Left lung (tissue), 10 donors: ENCODE measurements around the gene TRERF1. TPM values are rescaled to one million over a fixed set of nuclear protein-coding genes. Genes with fewer than 3 reads are reported as not detected.

ENCODE experiments used
- ATAC-seq: fragments of 200-7000 bp; cut with Tn5 transposase; one replicate; pipeline ENCODE4 v1.9.1; 2020; ENCODE audit warnings: moderate library complexity
- DNase-seq, 4 donors: peaks; one replicate each; pipeline ENCODE4 v3.0.0-alpha.2; 2013 to 2020
- H3K27ac ChIP-seq, 2 donors: fragments of 200-600 bp; sonication (generic) in 1 of 2; one replicate each; pipeline versions ENCODE4 v1.5.0 to v1.8.0; 2020 to 2021
- H3K27me3 ChIP-seq, 2 donors: fragments of 200-600 bp; sonication (generic) in 1 of 2; one replicate each; pipeline versions ENCODE4 v1.5.0 to v1.8.0; 2020 to 2021
- H3K36me3 ChIP-seq, 2 donors: fragments of 200-600 bp; sonication (generic) in 1 of 2; one replicate each; pipeline versions ENCODE4 v1.5.0 to v1.8.0; 2020 to 2021
- H3K4me1 ChIP-seq, 2 donors: fragments of 200-600 bp; one replicate each; pipeline ENCODE4 v1.8.0; 2021
- H3K4me3 ChIP-seq, 2 donors: fragments of 200-600 bp; sonication (generic) in 1 of 2; one replicate each; pipeline versions ENCODE4 v1.5.0 to v1.8.0; 2020 to 2021; ENCODE audit warnings: mild to moderate bottlenecking in 1 of 2
- H3K9me3 ChIP-seq, 2 donors: fragments of 200-600 bp; sonication (generic) in 1 of 2; one replicate each; pipeline versions ENCODE4 v1.5.0 to v1.8.0; 2020 to 2021
- intact Hi-C, 2 donors: fragments of 100-400 bp; cut with DNase I; formaldehyde crosslinking; loops; one replicate each; pipeline versions ENCODE4 v1.11.2 to v1.14.2; 2022
- polyA plus RNA-seq, 6 donors: library from polyadenylated mRNA; unstranded; fragments of 120-200 nt; gene quantifications; one replicate each; pipeline ENCODE4 v1.2.1, GENCODE V29; 2013; ENCODE audit not compliant: insufficient read length in 6 of 6
- total RNA-seq, 2 donors: library from RNA; stranded (reverse); fragmentation: NEBNext Ultra II Directional; extraction: Animal tissue kit (Norgen Biotek cat#: 25700); gene quantifications; one replicate each; pipeline ENCODE4 v1.2.1, GENCODE V29; 2021
- TF ChIP-seq, protein P1 (sequence below), 2 donors: fragments of 200-600 bp; sonication (generic) in 1 of 2; IDR thresholded peaks; one replicate each; pipeline versions ENCODE4 v1.5.0 to v1.8.0; 2021; ENCODE audit warnings: antibody characterized with exemption in 2 of 2
- donor health status: DM: no; HTN: yes; CAD: no.
- donor health status: DM: no; HTN: no; CAD: no.

The TRERF1 gene
- total and polyA plus RNA-seq, 8 donors: 3.7 to 24.9 (median 20.7) TPM

DNA sequence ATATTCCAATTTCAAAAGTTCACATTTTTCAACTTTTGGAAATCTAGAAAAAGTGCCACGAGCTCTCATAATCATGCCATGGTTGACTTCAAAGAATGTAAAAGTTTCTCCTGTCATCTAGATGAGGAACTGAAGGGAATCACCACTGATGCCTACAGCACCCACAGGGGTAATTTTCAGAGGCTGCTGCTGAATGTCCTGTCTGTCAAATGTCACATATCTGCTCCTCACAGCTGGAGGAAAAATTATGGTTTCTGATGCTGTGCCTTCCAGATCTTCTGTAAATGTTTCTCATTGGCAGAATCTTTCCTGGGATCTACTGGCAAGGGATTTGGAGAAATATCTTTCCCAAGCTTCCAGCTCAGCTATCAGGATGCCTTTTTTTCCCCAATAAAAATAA, 32.5 kb upstream of the TRERF1 start:
- H3K4me3 ChIP-seq: no peak overlapping the region
- no peak for DNase-seq
- H3K27me3 ChIP-seq: no peaks in the 10 kb centered on the region
- H3K27ac ChIP-seq: no peak overlapping the region
- no peaks in the 10 kb centered on the region for H3K9me3 ChIP-seq
- H3K36me3 ChIP-seq: no peaks in the 10 kb centered on the region
- intact Hi-C loops: no loop called here
- ATAC-seq: no peak
- H3K4me1 ChIP-seq: no peaks in the 10 kb centered on the region
- TF ChIP-seq, protein P1, sequence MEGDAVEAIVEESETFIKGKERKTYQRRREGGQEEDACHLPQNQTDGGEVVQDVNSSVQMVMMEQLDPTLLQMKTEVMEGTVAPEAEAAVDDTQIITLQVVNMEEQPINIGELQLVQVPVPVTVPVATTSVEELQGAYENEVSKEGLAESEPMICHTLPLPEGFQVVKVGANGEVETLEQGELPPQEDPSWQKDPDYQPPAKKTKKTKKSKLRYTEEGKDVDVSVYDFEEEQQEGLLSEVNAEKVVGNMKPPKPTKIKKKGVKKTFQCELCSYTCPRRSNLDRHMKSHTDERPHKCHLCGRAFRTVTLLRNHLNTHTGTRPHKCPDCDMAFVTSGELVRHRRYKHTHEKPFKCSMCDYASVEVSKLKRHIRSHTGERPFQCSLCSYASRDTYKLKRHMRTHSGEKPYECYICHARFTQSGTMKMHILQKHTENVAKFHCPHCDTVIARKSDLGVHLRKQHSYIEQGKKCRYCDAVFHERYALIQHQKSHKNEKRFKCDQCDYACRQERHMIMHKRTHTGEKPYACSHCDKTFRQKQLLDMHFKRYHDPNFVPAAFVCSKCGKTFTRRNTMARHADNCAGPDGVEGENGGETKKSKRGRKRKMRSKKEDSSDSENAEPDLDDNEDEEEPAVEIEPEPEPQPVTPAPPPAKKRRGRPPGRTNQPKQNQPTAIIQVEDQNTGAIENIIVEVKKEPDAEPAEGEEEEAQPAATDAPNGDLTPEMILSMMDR (IDR thresholded peaks at IDR 0.05): no peak

DNA sequence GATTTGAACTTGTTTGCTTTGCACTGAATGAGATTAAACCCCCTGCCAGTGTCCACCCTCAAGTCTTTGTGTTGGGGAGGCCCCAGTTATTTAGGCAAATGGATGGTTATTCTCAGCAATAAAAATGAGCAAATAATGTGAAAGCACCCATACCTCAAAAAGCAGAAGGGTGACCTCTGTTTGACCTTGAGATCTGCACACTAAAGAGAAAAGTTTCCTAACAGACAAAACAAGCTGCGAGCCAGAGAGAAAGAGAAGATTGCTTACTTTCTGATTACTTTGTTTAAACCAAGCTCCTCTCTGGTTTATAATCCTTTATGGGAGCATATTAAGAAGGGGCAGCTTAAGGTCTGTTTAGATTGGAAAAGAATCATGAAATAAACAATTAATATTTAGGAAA, 30.4 kb upstream of the TRERF1 start:
- DNase-seq (peak in 2 of 4 donors; percentile 10 to 31), ATAC-seq (no peak)
- Histone ChIP-seq H3K27ac (no peak overlapping the region), H3K27me3 (no peaks in the 10 kb centered on the region), H3K9me3 (no peaks in the 10 kb centered on the region), H3K36me3 (no peaks in the 10 kb centered on the region), H3K4me3 (no peak overlapping the region), H3K4me1 (no peaks in the 10 kb centered on the region)
- intact Hi-C loops: no loop called here
- TF ChIP-seq, protein P1 (IDR thresholded peaks at IDR 0.05): no peak

DNA sequence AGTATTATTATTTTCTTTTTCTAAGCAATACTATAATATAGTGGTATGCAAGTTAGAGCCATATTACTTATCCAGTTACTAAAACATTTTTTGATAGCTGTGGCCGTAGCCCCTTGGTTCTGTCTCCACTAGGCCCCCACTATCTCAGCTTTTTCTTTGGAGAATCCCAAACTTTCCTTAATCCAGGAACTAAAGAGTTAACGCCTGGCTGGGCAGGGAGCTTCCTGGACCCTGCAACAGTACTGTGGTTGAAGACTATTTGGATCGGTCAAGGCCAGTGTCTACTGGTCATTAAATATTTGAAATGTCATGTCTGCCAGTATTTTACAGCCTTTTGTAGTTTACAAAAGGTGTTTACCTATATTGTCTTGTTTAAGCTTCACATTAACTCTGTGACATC, 20.0 kb upstream of the TRERF1 start:
- TF ChIP-seq, protein P1 (IDR thresholded peaks at IDR 0.05): no peak
- intact Hi-C loops: no loop called here

DNA sequence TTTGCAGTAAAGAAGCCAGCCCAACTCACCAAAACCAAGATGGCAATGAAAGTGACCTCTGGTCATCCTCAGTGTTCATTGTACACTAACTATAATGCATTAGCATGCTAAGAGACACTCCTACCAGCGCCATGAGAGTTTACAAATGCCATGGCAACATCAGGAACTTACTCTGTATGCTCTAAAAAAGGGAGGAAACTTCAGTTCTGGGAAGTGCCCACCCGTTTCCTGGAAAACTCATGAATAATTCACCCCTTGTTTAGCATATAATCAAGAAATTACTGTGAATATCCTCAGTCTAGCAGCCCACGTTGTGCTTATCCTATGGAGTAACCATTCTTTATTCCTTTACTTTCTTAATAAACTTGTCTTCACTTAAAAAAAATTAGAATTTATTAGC, 19.4 kb upstream of the TRERF1 start:
- H3K9me3 ChIP-seq: peaks cover 3 to 12% of the 10 kb centered on the region in 2 donors
- no peak overlapping the region for H3K27ac ChIP-seq
- no peak for ATAC-seq
- DNase-seq: no peak
- H3K36me3 ChIP-seq: no peaks in the 10 kb centered on the region
- H3K4me3 ChIP-seq: no peak overlapping the region
- no peaks in the 10 kb centered on the region for H3K4me1 ChIP-seq
- TF ChIP-seq, protein P1 (IDR thresholded peaks at IDR 0.05): no peak
- H3K27me3 ChIP-seq: no peaks in the 10 kb centered on the region
- intact Hi-C loops: no loop called here

More for the DNA sequence above, 20.0 kb upstream of the TRERF1 start:
- Histone ChIP-seq H3K36me3 (no peaks in the 10 kb centered on the region), H3K9me3 (peaks cover 3 to 12% of the 10 kb centered on the region in 2 donors), H3K4me3 (no peak overlapping the region), H3K27ac (no peak overlapping the region), H3K27me3 (no peaks in the 10 kb centered on the region), H3K4me1 (no peaks in the 10 kb centered on the region)
- ATAC-seq: no peak
- DNase-seq: no peak

DNA sequence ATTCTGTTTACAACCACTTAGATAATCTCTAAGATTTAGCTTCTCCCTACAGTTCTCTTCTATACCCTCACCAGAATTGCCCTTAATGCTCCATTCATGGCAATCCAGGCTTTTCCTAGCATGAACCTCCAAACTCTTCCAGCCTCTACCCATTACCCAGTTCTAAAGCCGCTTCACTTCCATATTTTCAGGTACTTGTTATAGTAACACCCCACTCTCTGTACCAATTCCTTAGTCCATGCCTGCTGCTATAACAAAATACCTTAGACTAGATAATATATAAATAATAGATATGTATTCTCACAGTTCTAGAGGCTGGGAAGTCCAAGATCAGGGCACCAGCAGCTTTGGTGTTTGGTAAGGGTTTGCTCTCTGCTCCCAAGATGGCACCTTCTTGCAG, 16.5 kb upstream of the TRERF1 start:
- Histone ChIP-seq H3K27ac (no peak overlapping the region), H3K9me3 (peaks cover 3 to 12% of the 10 kb centered on the region in 2 donors), H3K4me1 (no peaks in the 10 kb centered on the region), H3K27me3 (no peaks in the 10 kb centered on the region), H3K36me3 (no peaks in the 10 kb centered on the region), H3K4me3 (no peak overlapping the region)
- intact Hi-C loops: no loop called here
- ATAC-seq (no peak), DNase-seq (no peak)
- TF ChIP-seq, protein P1 (IDR thresholded peaks at IDR 0.05): no peak
